Measurements from ENCODE around the gene TMEM134. TPM values are rescaled to one million over a fixed set of nuclear protein-coding genes. Genes with fewer than 3 reads are reported as not detected.
A peak's percentile ranks its signal among the peaks of the same experiment; 100 is the strongest.

The TMEM134 gene
- polyA plus RNA-seq, 2 of the 4 experiments (the other 2 are of a cell fraction) = 18.8 to 20.6 TPM

DNA sequence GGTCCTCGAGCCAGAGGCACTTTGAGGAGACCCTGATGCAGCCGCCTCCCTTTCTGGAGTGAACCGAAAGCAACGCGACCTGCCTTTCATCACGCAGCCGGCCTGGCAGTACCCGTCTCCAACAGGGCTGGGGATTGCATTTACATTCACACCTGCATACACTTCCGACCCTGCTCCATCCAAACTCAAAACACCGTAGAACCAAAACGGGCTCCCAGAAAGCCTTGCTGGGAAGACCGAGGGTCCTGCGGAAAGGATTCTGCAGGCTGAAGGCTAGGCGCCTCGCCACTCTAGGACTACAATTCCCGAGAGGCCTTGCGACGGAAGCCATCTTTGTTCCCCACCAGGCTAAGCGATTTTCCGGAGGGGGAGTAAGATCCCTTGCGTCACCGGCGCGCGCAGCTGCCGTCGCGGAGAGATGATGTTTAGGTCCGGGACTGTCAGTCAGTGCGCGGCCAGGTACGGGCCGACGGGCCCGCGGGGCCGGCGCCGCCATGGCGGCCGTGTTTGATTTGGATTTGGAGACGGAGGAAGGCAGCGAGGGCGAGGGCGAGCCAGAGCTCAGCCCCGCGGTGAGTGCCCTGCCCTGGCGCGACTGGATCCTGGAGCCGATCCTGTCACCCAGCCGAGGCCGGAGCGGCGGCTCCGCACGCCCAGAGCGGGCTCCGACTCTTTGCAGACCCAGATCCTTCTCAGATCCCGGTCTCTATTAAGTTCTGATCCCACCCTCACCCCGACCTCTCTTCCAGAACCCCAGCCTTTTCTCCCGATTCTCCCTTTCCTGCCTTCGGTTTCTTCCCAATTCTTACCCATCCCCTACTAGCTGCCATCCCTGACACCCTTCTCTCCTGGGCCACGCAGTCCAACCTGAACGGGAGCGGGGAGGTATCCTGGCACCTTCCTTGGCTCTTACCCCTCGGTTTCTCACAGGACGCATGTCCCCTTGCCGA lies 40.7 kb downstream of the TMEM134 start, which contains the start of gene RPS6KB2 (continued):
- no peak for TF ChIP-seq RAD21 (conservative IDR thresholded peaks at IDR 0.05 in 1 of 2, IDR thresholded peaks at IDR 0.05 in 1 of 2)
- no peak for TF ChIP-seq RARB (CRISPR knock-in tag; IDR thresholded peaks at IDR 0.05)
- no peak for TF ChIP-seq TFCP2L1 (CRISPR knock-in tag; IDR thresholded peaks at IDR 0.05)
- TF ChIP-seq, protein P1, sequence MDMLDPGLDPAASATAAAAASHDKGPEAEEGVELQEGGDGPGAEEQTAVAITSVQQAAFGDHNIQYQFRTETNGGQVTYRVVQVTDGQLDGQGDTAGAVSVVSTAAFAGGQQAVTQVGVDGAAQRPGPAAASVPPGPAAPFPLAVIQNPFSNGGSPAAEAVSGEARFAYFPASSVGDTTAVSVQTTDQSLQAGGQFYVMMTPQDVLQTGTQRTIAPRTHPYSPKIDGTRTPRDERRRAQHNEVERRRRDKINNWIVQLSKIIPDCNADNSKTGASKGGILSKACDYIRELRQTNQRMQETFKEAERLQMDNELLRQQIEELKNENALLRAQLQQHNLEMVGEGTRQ (IDR thresholded peaks at IDR 0.05) = no peak
- TF ChIP-seq FOSB (CRISPR knock-in tag; IDR thresholded peaks at IDR 0.05) = no peak
- no peak for TF ChIP-seq RCOR1 (IDR thresholded peaks at IDR 0.05; ENCODE audit: low read depth, low read length)
- TF ChIP-seq KDM1A (IDR thresholded peaks at IDR 0.05; ENCODE audit: low read depth) = no peak
- TF ChIP-seq, protein P2, sequence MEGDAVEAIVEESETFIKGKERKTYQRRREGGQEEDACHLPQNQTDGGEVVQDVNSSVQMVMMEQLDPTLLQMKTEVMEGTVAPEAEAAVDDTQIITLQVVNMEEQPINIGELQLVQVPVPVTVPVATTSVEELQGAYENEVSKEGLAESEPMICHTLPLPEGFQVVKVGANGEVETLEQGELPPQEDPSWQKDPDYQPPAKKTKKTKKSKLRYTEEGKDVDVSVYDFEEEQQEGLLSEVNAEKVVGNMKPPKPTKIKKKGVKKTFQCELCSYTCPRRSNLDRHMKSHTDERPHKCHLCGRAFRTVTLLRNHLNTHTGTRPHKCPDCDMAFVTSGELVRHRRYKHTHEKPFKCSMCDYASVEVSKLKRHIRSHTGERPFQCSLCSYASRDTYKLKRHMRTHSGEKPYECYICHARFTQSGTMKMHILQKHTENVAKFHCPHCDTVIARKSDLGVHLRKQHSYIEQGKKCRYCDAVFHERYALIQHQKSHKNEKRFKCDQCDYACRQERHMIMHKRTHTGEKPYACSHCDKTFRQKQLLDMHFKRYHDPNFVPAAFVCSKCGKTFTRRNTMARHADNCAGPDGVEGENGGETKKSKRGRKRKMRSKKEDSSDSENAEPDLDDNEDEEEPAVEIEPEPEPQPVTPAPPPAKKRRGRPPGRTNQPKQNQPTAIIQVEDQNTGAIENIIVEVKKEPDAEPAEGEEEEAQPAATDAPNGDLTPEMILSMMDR (IDR thresholded peaks at IDR 0.05) = no peak
- TF ChIP-seq POLR2A (IDR thresholded peaks at IDR 0.05; ENCODE audit: low read length) = peak; percentile 82
- no peak for TF ChIP-seq ZFP36 (IDR thresholded peaks at IDR 0.05; ENCODE audit: borderline replicate concordance, partially characterized antibody)
- TF ChIP-seq NR3C1 (IDR thresholded peaks at IDR 0.05) = no peak
- TF ChIP-seq CEBPB (IDR thresholded peaks at IDR 0.05) = peak; percentile 32 to 76; a peak in 2 of 4 replicates
- TF ChIP-seq FOSL2 (IDR thresholded peaks at IDR 0.05) = no peak
- TF ChIP-seq FOSL2 (CRISPR knock-in tag; IDR thresholded peaks at IDR 0.05) = 0 out of 2 replicates have a peak, but pooled peaks have one; percentile 24
- TF ChIP-seq MYC (IDR thresholded peaks at IDR 0.05; ENCODE audit: borderline replicate concordance, low read length) = 0 out of 2 replicates have a peak, but pooled peaks have one; percentile 39
- TF ChIP-seq, protein P3, sequence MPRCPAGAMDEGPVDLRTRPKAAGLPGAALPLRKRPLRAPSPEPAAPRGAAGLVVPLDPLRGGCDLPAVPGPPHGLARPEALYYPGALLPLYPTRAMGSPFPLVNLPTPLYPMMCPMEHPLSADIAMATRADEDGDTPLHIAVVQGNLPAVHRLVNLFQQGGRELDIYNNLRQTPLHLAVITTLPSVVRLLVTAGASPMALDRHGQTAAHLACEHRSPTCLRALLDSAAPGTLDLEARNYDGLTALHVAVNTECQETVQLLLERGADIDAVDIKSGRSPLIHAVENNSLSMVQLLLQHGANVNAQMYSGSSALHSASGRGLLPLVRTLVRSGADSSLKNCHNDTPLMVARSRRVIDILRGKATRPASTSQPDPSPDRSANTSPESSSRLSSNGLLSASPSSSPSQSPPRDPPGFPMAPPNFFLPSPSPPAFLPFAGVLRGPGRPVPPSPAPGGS (IDR thresholded peaks at IDR 0.05) = 0 out of 3 replicates have a peak, but pooled peaks have one; percentile 51
- no peak for TF ChIP-seq BHLHE40 (IDR thresholded peaks at IDR 0.05; ENCODE audit: low read depth, low read length)
- no peak for TF ChIP-seq ESRRA (IDR thresholded peaks at IDR 0.05; ENCODE audit: borderline replicate concordance, low read length)
- TF ChIP-seq, protein P4, sequence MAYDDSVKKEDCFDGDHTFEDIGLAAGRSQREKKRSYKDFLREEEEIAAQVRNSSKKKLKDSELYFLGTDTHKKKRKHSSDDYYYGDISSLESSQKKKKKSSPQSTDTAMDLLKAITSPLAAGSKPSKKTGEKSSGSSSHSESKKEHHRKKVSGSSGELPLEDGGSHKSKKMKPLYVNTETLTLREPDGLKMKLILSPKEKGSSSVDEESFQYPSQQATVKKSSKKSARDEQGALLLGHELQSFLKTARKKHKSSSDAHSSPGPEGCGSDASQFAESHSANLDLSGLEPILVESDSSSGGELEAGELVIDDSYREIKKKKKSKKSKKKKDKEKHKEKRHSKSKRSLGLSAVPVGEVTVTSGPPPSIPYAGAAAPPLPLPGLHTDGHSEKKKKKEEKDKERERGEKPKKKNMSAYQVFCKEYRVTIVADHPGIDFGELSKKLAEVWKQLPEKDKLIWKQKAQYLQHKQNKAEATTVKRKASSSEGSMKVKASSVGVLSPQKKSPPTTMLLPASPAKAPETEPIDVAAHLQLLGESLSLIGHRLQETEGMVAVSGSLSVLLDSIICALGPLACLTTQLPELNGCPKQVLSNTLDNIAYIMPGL (CRISPR knock-in tag; IDR thresholded peaks at IDR 0.05; ENCODE audit: borderline replicate concordance) = no peak
- no peak for TF ChIP-seq JUNB (IDR thresholded peaks at IDR 0.05)
- TF ChIP-seq RNF2 (IDR thresholded peaks at IDR 0.05; ENCODE audit: borderline replicate concordance, low read depth) = no peak
- TF ChIP-seq MAZ (IDR thresholded peaks at IDR 0.05; ENCODE audit: borderline replicate concordance, low read depth, low read length) = 0 out of 2 replicates have a peak, but pooled peaks have one; percentile 71
- no peak for TF ChIP-seq FOXS1 (CRISPR knock-in tag; IDR thresholded peaks at IDR 0.05)
- no peak for TF ChIP-seq HOXA7 (CRISPR knock-in tag; IDR thresholded peaks at IDR 0.05)
- TF ChIP-seq, protein P5, sequence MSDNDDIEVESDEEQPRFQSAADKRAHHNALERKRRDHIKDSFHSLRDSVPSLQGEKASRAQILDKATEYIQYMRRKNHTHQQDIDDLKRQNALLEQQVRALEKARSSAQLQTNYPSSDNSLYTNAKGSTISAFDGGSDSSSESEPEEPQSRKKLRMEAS (IDR thresholded peaks at IDR 0.05) = peak; percentile 78
- no peak; the same call in 1 of the 2 replicates for TF ChIP-seq RFX5 (IDR thresholded peaks at IDR 0.05)
- TF ChIP-seq SMC3 (IDR thresholded peaks at IDR 0.05) = no peak; the same call in 2 of the 3 replicates
- TF ChIP-seq HOXB13 (CRISPR knock-in tag; IDR thresholded peaks at IDR 0.05; ENCODE audit: low read depth) = no peak
- peak in 1 of 2 experiments; percentile 77; a peak in 3 of 5 replicates for TF ChIP-seq JUN (IDR thresholded peaks at IDR 0.05)
- no peak for TF ChIP-seq ZSCAN20 (CRISPR knock-in tag; IDR thresholded peaks at IDR 0.05)
- no peak for TF ChIP-seq NPAS2 (CRISPR knock-in tag; IDR thresholded peaks at IDR 0.05; ENCODE audit: borderline replicate concordance)
- no peak for TF ChIP-seq GATA3 (IDR thresholded peaks at IDR 0.05; ENCODE audit: borderline replicate concordance)
- TF ChIP-seq KDM5A (IDR thresholded peaks at IDR 0.05) = peak; percentile 88
- TF ChIP-seq MAFK (IDR thresholded peaks at IDR 0.05; ENCODE audit: partially characterized antibody) = no peak
- TF ChIP-seq CHD4 (IDR thresholded peaks at IDR 0.05; ENCODE audit: borderline replicate concordance) = no peak
- TF ChIP-seq, protein P6, sequence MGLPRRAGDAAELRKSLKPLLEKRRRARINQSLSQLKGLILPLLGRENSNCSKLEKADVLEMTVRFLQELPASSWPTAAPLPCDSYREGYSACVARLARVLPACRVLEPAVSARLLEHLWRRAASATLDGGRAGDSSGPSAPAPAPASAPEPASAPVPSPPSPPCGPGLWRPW (IDR thresholded peaks at IDR 0.05) = no peak
- no peak for TF ChIP-seq ZC3H11A (IDR thresholded peaks at IDR 0.05)
- no peak for TF ChIP-seq HOXB5 (CRISPR knock-in tag; IDR thresholded peaks at IDR 0.05)

Data from A549 (cell line).